NCI-H460 (cell line): ENCODE data around the gene NRG3. TPM values are rescaled to one million over a fixed set of nuclear protein-coding genes. Genes with fewer than 3 reads are reported as not detected.
"Not testable (repeated sequence)": the region's sequence is repeated elsewhere in the genome, so short reads cannot be mapped to it uniquely, and the experiment has no call there.

Source experiments
- DNase-seq: peaks from one replicate; pipeline ENCODE4 v3.0.0-alpha.2; 2016; ENCODE audit warnings: low read depth; ENCODE audit errors: extremely low read depth
- total RNA-seq: library from RNA; depleted of rRNA; stranded (reverse); fragments of >200 nt; shearing (Covaris generic); gene quantifications from 2 replicates; pipeline ENCODE4 v1.2.3, GENCODE V29; 2014

Gene NRG3
- total RNA-seq, 1 experiment from 2014 or later: not detected

- no peak for DNase-seq
Measured at GRCh38 chr10:82266438-82266837, 391.4 kb downstream of the NRG3 start.

- DNase-seq: no peak
Measured at GRCh38 chr10:82267014-82267413, 392.0 kb downstream of the NRG3 start.

GRCh38 chr10:82267465-82267864 is 392.5 kb downstream of the NRG3 start:
- no peak for DNase-seq

- DNase-seq: no peak
Measured at GRCh38 chr10:82267960-82268359, 393.0 kb downstream of the NRG3 start.

GRCh38 chr10:82277591-82277990 is 402.6 kb downstream of the NRG3 start:
- DNase-seq: no peak

GRCh38 chr10:82278401-82279182 is 403.6 kb downstream of the NRG3 start:
- DNase-seq: no peak

GRCh38 chr10:82282782-82283456 is 407.9 kb downstream of the NRG3 start:
- DNase-seq: no peak

GRCh38 chr10:82284180-82284579 is 409.2 kb downstream of the NRG3 start:
- DNase-seq: no peak

- DNase-seq: no peak
Measured at GRCh38 chr10:82288461-82288881, 413.5 kb downstream of the NRG3 start.

- DNase-seq: no peak
Measured at GRCh38 chr10:82289945-82290344, 415.0 kb downstream of the NRG3 start.

GRCh38 chr10:82294874-82295378 is 419.9 kb downstream of the NRG3 start:
- no peak for DNase-seq

- no peak for DNase-seq
Measured at GRCh38 chr10:82308641-82309040, 433.6 kb downstream of the NRG3 start.

GRCh38 chr10:82310839-82311238 is 435.8 kb downstream of the NRG3 start:
- DNase-seq: no peak

GRCh38 chr10:82313401-82313800 is 438.4 kb downstream of the NRG3 start:
- DNase-seq: no peak

GRCh38 chr10:82318534-82318933 is 443.5 kb downstream of the NRG3 start:
- no peak for DNase-seq

GRCh38 chr10:82319074-82319473 is 444.1 kb downstream of the NRG3 start:
- DNase-seq: no peak

- no peak for DNase-seq
Measured at GRCh38 chr10:82319562-82319961, 444.6 kb downstream of the NRG3 start.

- DNase-seq: no peak
Measured at GRCh38 chr10:82321724-82322123, 446.7 kb downstream of the NRG3 start.

GRCh38 chr10:82331716-82332115 is 456.7 kb downstream of the NRG3 start:
- no peak for DNase-seq

GRCh38 chr10:82335831-82336230 is 460.8 kb downstream of the NRG3 start:
- no peak for DNase-seq

- DNase-seq: no peak
Measured at GRCh38 chr10:82340166-82340565, 465.2 kb downstream of the NRG3 start.

- DNase-seq: not testable (repeated sequence)
Measured at GRCh38 chr10:82349590-82349989, 474.6 kb downstream of the NRG3 start.
